ENCODE measurements around the gene SLU7. TPM values are rescaled to one million over a fixed set of nuclear protein-coding genes. Genes with fewer than 3 reads are reported as not detected.

Gene SLU7
- total and polyA plus RNA-seq, 5 donors, result 25.8 to 57.6 (median 45.9) TPM

DNA sequence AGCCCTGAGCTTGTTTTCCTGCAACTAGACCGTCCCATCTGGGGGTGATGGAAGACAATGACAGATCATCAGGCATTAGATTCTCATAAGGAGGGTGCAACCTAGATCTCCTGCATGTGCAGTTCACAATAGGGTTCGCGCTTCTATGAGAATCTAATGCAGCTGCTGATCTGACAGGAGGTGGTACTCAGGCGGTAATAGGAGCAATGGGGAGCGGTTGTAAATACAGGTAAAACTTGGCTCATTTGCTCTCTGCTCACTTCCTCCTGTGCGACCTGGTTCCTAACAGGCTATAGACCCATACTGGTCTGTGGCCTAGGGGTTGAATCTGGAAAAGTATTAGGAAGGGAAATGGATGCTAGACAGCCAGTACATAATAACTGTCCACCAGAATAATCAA lies 42.5 kb upstream of the SLU7 start:
- no peak overlapping the region for H3K27ac ChIP-seq (ENCODE audit: low read length)
- H3K27me3 ChIP-seq (ENCODE audit: control insufficient read depth, insufficient read depth), result no peaks in the 10 kb centered on the region
- 95% methylated on average over 6 of the region's 6 CpGs for WGBS
- no peaks in the 10 kb centered on the region for H3K4me1 ChIP-seq (ENCODE audit: control insufficient read depth, insufficient read depth, low read length)
- DNase-seq, result no peak
- intact Hi-C loops (cut with DNase I), result no loop called here
- ATAC-seq, result no peak
- no peak overlapping the region for H3K4me3 ChIP-seq (ENCODE audit: low read length)
- H3K9me3 ChIP-seq (ENCODE audit: control insufficient read depth, low read length), result no peaks in the 10 kb centered on the region

DNA sequence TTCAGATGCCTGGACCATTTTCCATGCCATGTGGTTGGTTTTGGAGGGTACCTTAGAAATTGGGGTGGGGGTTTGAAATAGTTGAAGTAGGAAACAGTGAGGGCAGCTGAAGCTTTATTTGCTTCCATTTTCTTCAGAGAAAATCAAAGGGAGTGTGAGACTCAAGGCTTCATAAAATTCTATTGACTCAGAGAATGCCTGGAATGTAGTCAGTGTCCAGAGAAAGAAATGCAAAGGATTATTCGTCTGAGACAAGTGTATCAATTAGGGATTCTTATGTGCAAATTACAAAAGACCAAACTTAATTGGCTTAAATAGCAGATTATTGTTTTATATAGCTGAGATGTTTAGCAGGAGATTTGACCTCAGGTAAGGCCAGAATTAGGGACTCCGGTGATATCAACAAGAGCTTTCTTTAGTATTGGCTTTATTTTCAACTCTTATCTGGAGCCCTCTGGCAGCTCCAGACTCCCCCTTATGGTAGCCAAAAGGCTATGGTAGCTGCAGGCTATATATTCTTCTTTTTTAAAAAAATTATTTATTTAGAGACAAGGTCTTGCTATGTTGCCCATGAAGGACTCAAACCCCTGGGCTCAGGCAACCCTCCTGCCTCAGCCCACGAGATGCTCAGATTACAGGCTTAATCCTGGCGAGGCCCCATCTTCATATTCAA lies 41.6 kb upstream of the SLU7 start:
- Histone ChIP-seq H3K4me1 (ENCODE audit: control insufficient read depth, insufficient read depth, low read length) (no peaks in the 10 kb centered on the region), H3K4me3 (ENCODE audit: low read length) (no peak overlapping the region), H3K9me3 (ENCODE audit: control insufficient read depth, low read length) (no peaks in the 10 kb centered on the region), H3K27ac (ENCODE audit: low read length) (no peak overlapping the region), H3K27me3 (ENCODE audit: control insufficient read depth, insufficient read depth) (no peaks in the 10 kb centered on the region)
- DNase-seq (no peak), ATAC-seq (no peak)
- WGBS, result 76% methylated on average over 4 of the region's 4 CpGs
- intact Hi-C loops (cut with DNase I), result no loop called here

DNA sequence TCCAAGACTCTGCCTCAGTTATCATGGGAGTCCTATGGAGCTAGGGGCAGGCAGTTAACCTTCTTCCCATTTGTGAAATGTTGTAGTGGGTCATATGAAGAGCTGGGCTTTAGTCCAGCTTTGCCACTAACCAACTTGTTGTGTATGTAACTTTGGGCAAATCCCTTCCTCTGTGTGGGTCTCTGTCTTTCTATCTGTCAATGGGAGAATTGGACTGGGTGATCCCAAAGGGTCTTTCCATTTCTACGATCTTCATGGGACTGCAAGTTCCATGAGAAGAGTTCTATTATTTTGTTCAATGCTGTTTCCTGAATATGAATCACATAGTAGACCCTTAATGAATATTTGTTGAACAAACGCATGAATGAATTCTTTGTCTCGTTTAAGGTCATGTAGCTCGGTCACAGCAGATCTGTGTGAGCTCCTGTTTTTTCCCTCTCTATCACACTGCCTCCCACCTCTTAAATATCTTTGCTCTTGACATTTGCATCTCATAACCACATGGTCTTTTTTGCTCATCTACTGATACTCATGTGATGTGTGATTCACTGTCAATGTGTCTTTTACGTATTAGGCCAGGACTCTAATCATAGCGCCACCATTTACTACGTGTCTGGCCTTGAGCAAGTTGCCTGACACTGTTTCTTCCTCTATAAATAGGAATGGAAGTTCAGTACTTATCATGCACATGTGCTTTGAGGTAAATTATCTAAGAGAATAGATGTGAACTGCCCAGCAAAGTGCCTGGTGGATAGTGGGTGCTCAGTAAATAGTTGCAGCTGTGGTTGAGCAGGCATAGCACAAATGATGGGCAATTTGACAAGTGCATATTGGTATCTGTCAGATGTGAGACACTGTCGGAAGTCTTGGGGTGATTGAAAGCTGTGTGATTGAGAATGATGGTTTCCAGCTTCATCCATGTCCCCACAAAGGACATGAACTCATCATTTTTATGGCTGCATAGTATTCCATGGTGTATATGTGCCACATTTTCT lies 40.2 kb upstream of the SLU7 start:
- H3K27me3 ChIP-seq (ENCODE audit: control insufficient read depth, insufficient read depth), result no peaks in the 10 kb centered on the region
- no peaks in the 10 kb centered on the region for H3K9me3 ChIP-seq (ENCODE audit: control insufficient read depth, low read length)
- H3K4me3 ChIP-seq (ENCODE audit: low read length), result no peak overlapping the region
- ATAC-seq, result peak; percentile 57 to 79
- DNase-seq, result no peak
- WGBS, result 69% methylated on average over 8 of the region's 8 CpGs
- no peaks in the 10 kb centered on the region for H3K4me1 ChIP-seq (ENCODE audit: control insufficient read depth, insufficient read depth, low read length)
- intact Hi-C loops (cut with DNase I), result no loop called here
- H3K27ac ChIP-seq (ENCODE audit: low read length), result no peak overlapping the region

DNA sequence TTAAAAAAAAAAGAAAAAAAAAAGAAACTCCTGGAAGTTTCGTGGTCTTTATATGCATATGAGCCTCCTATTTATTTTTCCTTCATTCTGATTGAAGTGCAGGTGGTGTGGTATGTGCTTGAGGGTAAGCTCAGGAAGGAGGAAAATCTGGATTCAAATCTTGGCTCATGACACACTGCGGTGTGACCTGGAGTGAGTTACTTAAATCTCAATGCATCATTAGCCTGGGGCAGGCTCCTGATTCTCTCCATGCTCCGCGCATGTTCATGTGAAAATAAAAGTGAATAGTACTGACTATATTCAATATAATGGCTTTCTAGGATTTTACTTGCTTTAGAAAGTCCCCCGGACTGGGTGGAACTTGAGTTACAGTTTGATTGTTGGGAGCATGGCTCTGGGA lies 38.4 kb upstream of the SLU7 start:
- Histone ChIP-seq H3K4me3 (ENCODE audit: low read length) (no peak overlapping the region), H3K27ac (ENCODE audit: low read length) (no peak overlapping the region), H3K9me3 (ENCODE audit: control insufficient read depth, low read length) (no peaks in the 10 kb centered on the region), H3K4me1 (ENCODE audit: control insufficient read depth, insufficient read depth, low read length) (no peaks in the 10 kb centered on the region), H3K27me3 (ENCODE audit: control insufficient read depth, insufficient read depth) (no peaks in the 10 kb centered on the region)
- DNase-seq (no peak), ATAC-seq (no peak)
- intact Hi-C loops (cut with DNase I), result no loop called here
- WGBS, result 90% methylated on average over 5 of the region's 5 CpGs

DNA sequence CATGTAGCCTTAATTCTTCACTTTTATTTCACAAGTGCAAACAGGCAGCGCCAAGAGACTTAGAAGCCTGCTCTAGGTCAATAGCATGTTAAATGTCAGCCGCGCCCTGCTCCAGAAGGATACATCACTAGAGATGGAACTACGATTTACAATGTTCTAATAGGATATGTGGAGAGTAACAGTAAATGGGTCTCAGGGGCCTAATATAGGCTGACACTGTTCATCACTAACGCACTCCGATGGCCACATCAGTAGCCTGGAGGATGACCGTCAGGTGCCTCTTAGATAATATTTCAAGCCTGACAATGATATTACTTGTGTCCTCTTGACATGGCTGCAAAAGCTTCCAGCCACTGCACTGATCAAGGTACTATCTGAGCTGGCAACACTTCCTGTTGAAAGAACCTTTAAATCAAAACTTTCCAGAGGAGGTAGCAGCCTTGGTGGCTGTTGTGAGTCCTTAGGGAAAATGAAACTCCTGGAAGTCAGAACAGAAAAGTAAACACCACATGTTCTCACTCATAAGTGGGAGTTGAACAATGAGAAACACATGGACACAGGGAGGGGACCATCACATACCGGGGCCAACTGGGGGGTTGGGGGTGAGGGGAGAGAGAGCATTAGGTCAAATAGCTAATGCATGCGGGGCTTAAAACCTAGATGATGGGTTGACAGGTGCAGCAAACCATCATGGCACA lies 37.7 kb upstream of the SLU7 start:
- Histone ChIP-seq H3K4me3 (ENCODE audit: low read length) (no peak overlapping the region), H3K27me3 (ENCODE audit: control insufficient read depth, insufficient read depth) (no peaks in the 10 kb centered on the region), H3K9me3 (ENCODE audit: control insufficient read depth, low read length) (no peaks in the 10 kb centered on the region), H3K27ac (ENCODE audit: low read length) (no peak overlapping the region), H3K4me1 (ENCODE audit: control insufficient read depth, insufficient read depth, low read length) (no peaks in the 10 kb centered on the region)
- WGBS, result 81% methylated on average over 9 of the region's 9 CpGs
- ATAC-seq, result no peak
- intact Hi-C loops (cut with DNase I), result no loop called here
- DNase-seq, result no peak

DNA sequence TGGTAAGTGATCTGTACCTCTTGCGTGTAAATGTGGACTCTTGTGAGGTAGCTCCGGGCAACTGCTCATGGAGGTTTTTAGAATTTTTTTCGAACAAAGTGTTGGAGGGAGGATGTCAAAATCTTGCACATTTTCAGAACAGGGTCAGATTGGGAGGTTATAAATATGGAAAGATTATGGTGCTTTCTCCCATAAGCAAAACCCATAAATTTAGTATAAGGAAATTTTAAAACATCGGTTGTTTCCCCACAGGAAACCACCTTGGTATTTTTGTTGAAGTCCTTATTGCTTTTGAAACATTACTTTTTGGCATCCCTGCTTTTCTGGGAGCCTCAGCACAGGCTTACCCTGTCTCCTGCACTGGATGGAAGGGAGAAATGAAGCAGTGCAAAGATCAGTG lies 36.7 kb upstream of the SLU7 start:
- H3K27ac ChIP-seq (ENCODE audit: low read length), result no peak overlapping the region
- no peak overlapping the region for H3K4me3 ChIP-seq (ENCODE audit: low read length)
- 81% methylated on average over 4 of the region's 4 CpGs for WGBS
- H3K4me1 ChIP-seq (ENCODE audit: control insufficient read depth, insufficient read depth, low read length), result no peaks in the 10 kb centered on the region
- intact Hi-C loops (cut with DNase I), result no loop called here
- DNase-seq (no peak), ATAC-seq (no peak)
- H3K9me3 ChIP-seq (ENCODE audit: control insufficient read depth, low read length), result no peaks in the 10 kb centered on the region
- no peaks in the 10 kb centered on the region for H3K27me3 ChIP-seq (ENCODE audit: control insufficient read depth, insufficient read depth)

DNA sequence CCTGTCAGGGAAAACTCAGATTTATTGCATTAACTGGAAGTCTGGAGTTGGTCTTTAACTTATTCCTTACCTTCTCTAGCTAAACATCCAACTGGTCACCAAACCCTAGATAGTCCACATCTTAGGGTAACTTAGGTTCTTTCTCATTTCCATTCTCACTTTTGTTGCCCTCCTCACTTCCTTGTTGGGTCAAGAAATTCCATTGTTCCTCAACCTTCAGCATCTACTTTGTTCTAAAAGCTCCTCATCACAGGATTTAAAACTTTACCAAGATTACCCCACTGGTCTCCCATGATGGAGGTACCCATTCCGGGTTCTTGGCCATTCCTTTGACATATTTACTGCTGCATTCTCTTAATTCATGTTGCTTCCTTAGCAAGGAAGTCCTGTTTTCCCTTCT lies 34.9 kb upstream of the SLU7 start:
- WGBS, result 58% methylated on average over 1 of the region's 1 CpG
- ATAC-seq (no peak), DNase-seq (no peak)
- H3K27ac ChIP-seq (ENCODE audit: low read length), result no peak overlapping the region
- H3K4me3 ChIP-seq (ENCODE audit: low read length), result no peak overlapping the region
- intact Hi-C loops (cut with DNase I), result no loop called here
- no peaks in the 10 kb centered on the region for H3K9me3 ChIP-seq (ENCODE audit: control insufficient read depth, low read length)
- H3K27me3 ChIP-seq (ENCODE audit: control insufficient read depth, insufficient read depth), result no peaks in the 10 kb centered on the region
- H3K4me1 ChIP-seq (ENCODE audit: control insufficient read depth, insufficient read depth, low read length), result no peaks in the 10 kb centered on the region

DNA sequence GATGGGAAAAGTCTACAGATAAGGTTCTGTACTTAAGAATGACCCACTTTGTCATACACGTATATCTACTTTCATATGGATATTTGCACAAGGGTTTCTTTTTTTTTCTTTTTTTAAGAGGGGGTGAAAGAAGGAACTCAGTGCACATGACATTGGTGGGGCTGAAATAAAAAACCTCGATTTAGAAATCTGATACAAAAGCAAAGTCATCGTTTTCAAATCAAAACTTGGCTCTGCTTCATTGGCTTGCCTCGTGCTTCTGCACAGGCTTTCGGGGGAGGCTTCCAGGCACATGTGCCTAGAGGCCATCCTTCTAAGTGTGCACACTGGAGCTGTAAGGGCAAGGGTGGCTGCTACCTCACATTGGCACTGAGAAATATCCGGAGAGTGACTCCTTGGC lies 33.9 kb upstream of the SLU7 start:
- Histone ChIP-seq H3K4me1 (ENCODE audit: control insufficient read depth, insufficient read depth, low read length) (no peaks in the 10 kb centered on the region), H3K27me3 (ENCODE audit: control insufficient read depth, insufficient read depth) (no peaks in the 10 kb centered on the region), H3K27ac (ENCODE audit: low read length) (no peak overlapping the region), H3K9me3 (ENCODE audit: control insufficient read depth, low read length) (no peaks in the 10 kb centered on the region), H3K4me3 (ENCODE audit: low read length) (no peak overlapping the region)
- ATAC-seq (no peak), DNase-seq (peak in 1 of 3 donors; percentile 32)
- intact Hi-C loops (cut with DNase I), result no loop called here
- WGBS, result 47% methylated on average over 6 of the region's 6 CpGs

DNA sequence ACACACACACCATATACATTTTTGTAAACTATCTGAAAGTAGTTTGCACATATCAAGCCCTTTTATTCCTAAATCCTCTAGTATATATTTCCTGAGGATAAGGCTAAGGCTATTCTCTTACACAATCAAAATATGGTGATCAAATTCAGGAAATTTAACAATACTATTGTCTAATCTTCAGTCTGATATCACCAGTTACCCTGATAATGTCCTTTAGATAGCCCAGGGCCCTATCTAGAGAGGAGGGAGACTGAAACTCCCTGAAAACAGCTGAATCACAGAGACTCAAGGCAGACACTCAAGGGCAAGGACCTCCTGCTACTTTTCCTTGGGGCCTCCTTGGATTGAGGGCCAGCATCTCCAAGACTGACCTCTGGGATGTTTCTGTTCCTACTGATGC lies 33.2 kb upstream of the SLU7 start:
- Histone ChIP-seq H3K4me1 (ENCODE audit: control insufficient read depth, insufficient read depth, low read length) (no peaks in the 10 kb centered on the region), H3K27me3 (ENCODE audit: control insufficient read depth, insufficient read depth) (no peaks in the 10 kb centered on the region), H3K4me3 (ENCODE audit: low read length) (no peak overlapping the region), H3K27ac (ENCODE audit: low read length) (no peak overlapping the region), H3K9me3 (ENCODE audit: control insufficient read depth, low read length) (no peaks in the 10 kb centered on the region)
- DNase-seq (no peak), ATAC-seq (no peak)
- intact Hi-C loops (cut with DNase I), result no loop called here

DNA sequence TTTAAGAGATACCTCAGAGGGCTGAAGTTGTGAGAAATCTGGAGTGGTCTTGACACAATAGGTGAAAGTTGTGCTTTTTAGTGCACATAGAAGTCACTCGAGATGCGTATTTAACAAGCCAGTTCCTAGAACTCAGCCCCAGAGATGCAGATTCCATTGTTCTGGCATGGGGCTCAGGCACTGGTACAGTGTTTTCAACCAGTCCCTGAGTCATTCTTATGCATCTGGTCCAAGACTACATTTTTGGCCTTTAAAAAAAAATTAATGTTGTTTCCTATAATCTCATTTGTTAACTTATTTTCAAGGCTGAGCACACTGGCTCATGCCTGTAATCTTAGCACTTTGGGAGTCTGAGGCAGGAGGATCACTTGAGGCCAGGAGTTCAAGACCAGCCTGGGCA lies 32.4 kb upstream of the SLU7 start:
- no peaks in the 10 kb centered on the region for H3K4me1 ChIP-seq (ENCODE audit: control insufficient read depth, insufficient read depth, low read length)
- DNase-seq (no peak), ATAC-seq (no peak)
- 97% methylated on average over 2 of the region's 2 CpGs for WGBS
- H3K9me3 ChIP-seq (ENCODE audit: control insufficient read depth, low read length), result no peaks in the 10 kb centered on the region
- H3K4me3 ChIP-seq (ENCODE audit: low read length), result no peak overlapping the region
- H3K27ac ChIP-seq (ENCODE audit: low read length), result no peak overlapping the region
- no peaks in the 10 kb centered on the region for H3K27me3 ChIP-seq (ENCODE audit: control insufficient read depth, insufficient read depth)
- intact Hi-C loops (cut with DNase I), result no loop called here
